RWPE1 (cell line): ENCODE measurements around the gene SLC9A6.

Experiments
- CTCF ChIA-PET: fragments of 350-600 bp; sonication (Branson Sonifier 250); formaldehyde crosslinking; extraction: SDS; loops from one replicate; lab custom pipeline; 2021; lab: Yijun Ruan, JAX
- POLR2A ChIA-PET: fragments of 400-600 bp; formaldehyde crosslinking; extraction: SDS; loops from one replicate; lab custom pipeline; 2020; ENCODE audit warnings: antibody characterized with exemption; ENCODE audit not compliant: low non-redundant PET; lab: Yijun Ruan, JAX
- DNase-seq: peaks from one replicate; pipeline ENCODE4 v3.0.0; 2012; ENCODE audit warnings: low spot score
- H3K27ac ChIP-seq: fragments of 450-650 bp; 2 replicates; pipeline ENCODE4 v1.5.1; 2017
- CTCF ChIP-seq: fragments of 450-650 bp; conservative IDR thresholded peaks from 2 replicates; pipeline ENCODE4 v1.5.1; 2017; ENCODE audit warnings: low read depth, mild to moderate bottlenecking

Gene SLC9A6

GRCh38 chrX:136063340-136064079 is 78.3 kb downstream of the SLC9A6 start:
- no peak for DNase-seq
- no peak for TF ChIP-seq CTCF
- POLR2A ChIA-PET, result no interaction called here
- no peak overlapping the region for H3K27ac ChIP-seq
- CTCF ChIA-PET, result no interaction called here

GRCh38 chrX:136064661-136065043 is 79.4 kb downstream of the SLC9A6 start:
- no peak for TF ChIP-seq CTCF

GRCh38 chrX:136065044-136065671 is 79.9 kb downstream of the SLC9A6 start:
- ChIA-PET POLR2A (no interaction called here), CTCF (no interaction called here)
- H3K27ac ChIP-seq, result no peak overlapping the region
- peak; percentile 8 for DNase-seq
- TF ChIP-seq CTCF, result no peak

More at GRCh38 chrX:136064661-136065043, 79.4 kb downstream of the SLC9A6 start:
- CTCF ChIA-PET, result no interaction called here
- POLR2A ChIA-PET, result no interaction called here
- no peak for DNase-seq
- H3K27ac ChIP-seq, result no peak overlapping the region

- no peak for TF ChIP-seq CTCF
- DNase-seq, result no peak
- H3K27ac ChIP-seq, result no peak overlapping the region
- ChIA-PET POLR2A (no interaction called here), CTCF (interaction anchor here (0.6 kb wide), 1 partner anchor 96 kb away, joined by 4 read pairs; no protein-coding TSS in a partner anchor)
Measured at GRCh38 chrX:136067097-136067496, 81.9 kb downstream of the SLC9A6 start.

GRCh38 chrX:136067966-136068365 is 82.7 kb downstream of the SLC9A6 start:
- DNase-seq, result no peak
- ChIA-PET POLR2A (no interaction called here), CTCF (no interaction called here)
- H3K27ac ChIP-seq, result no peak overlapping the region
- TF ChIP-seq CTCF, result no peak

- no peak overlapping the region for H3K27ac ChIP-seq
- DNase-seq, result no peak
- CTCF ChIA-PET, result no interaction called here
- POLR2A ChIA-PET, result no interaction called here
- no peak for TF ChIP-seq CTCF
Measured at GRCh38 chrX:136076942-136077341, 91.7 kb downstream of the SLC9A6 start.
